ENCODE measurements around the gene LRRC74A.

Gene LRRC74A

GRCh38 chr14:76827696-76828296 is 1.6 kb downstream of the LRRC74A start:
- ATAC-seq, result no peak
- TF ChIP-seq CREB5 (CRISPR knock-in tag; IDR thresholded peaks at IDR 0.05; ENCODE audit: low read depth) (no peak), CSRNP3 (CRISPR knock-in tag; IDR thresholded peaks at IDR 0.05) (no peak), ZFP3 (CRISPR knock-in tag; IDR thresholded peaks at IDR 0.05) (no peak), TOX (CRISPR knock-in tag; IDR thresholded peaks at IDR 0.05; ENCODE audit: borderline replicate concordance) (no peak), PPARA (CRISPR knock-in tag; IDR thresholded peaks at IDR 0.05; ENCODE audit: borderline replicate concordance) (no peak), ISL1 (CRISPR knock-in tag; IDR thresholded peaks at IDR 0.05) (no peak), ZNF8 (CRISPR knock-in tag; IDR thresholded peaks at IDR 0.05) (no peak), ZNF70 (CRISPR knock-in tag; IDR thresholded peaks at IDR 0.05) (no peak), ARNTL (CRISPR knock-in tag; IDR thresholded peaks at IDR 0.05; ENCODE audit: borderline replicate concordance, low read depth) (no peak), PATZ1 (CRISPR knock-in tag; IDR thresholded peaks at IDR 0.05; ENCODE audit: borderline replicate concordance) (no peak), TCF4 (CRISPR knock-in tag; IDR thresholded peaks at IDR 0.05; ENCODE audit: borderline replicate concordance) (no peak), ZC3H10 (CRISPR knock-in tag; IDR thresholded peaks at IDR 0.05) (no peak), POU6F1 (CRISPR knock-in tag; IDR thresholded peaks at IDR 0.05; ENCODE audit: borderline replicate concordance, low read depth) (no peak), BACH2 (CRISPR knock-in tag; IDR thresholded peaks at IDR 0.05; ENCODE audit: borderline replicate concordance) (no peak), ZFP30 (CRISPR knock-in tag; IDR thresholded peaks at IDR 0.05) (no peak)

GRCh38 chr14:76828339-76829012 is 2.3 kb downstream of the LRRC74A start:
- TF ChIP-seq SNAI2 (CRISPR knock-in tag; IDR thresholded peaks at IDR 0.05) (no peak), ZNF8 (CRISPR knock-in tag; IDR thresholded peaks at IDR 0.05) (no peak), GLIS3 (CRISPR knock-in tag; IDR thresholded peaks at IDR 0.05) (no peak)
- ATAC-seq, result no peak

GRCh38 chr14:76829013-76829365 is 2.8 kb downstream of the LRRC74A start:
- no peak for ATAC-seq
- TF ChIP-seq ZC3H10 (CRISPR knock-in tag; IDR thresholded peaks at IDR 0.05) (no peak), GLIS3 (CRISPR knock-in tag; IDR thresholded peaks at IDR 0.05) (no peak), ISL1 (CRISPR knock-in tag; IDR thresholded peaks at IDR 0.05) (no peak), CSRNP3 (CRISPR knock-in tag; IDR thresholded peaks at IDR 0.05) (no peak), PPARA (CRISPR knock-in tag; IDR thresholded peaks at IDR 0.05; ENCODE audit: borderline replicate concordance) (no peak), POU6F1 (CRISPR knock-in tag; IDR thresholded peaks at IDR 0.05; ENCODE audit: borderline replicate concordance, low read depth) (no peak), TSHZ2 (CRISPR knock-in tag; IDR thresholded peaks at IDR 0.05) (no peak), BACH2 (CRISPR knock-in tag; IDR thresholded peaks at IDR 0.05; ENCODE audit: borderline replicate concordance) (no peak), CREB5 (CRISPR knock-in tag; IDR thresholded peaks at IDR 0.05; ENCODE audit: low read depth) (no peak), ESRRG (CRISPR knock-in tag; IDR thresholded peaks at IDR 0.05) (no peak), ZFP30 (CRISPR knock-in tag; IDR thresholded peaks at IDR 0.05) (no peak), ZFP3 (CRISPR knock-in tag; IDR thresholded peaks at IDR 0.05) (no peak), CSDC2 (CRISPR knock-in tag; IDR thresholded peaks at IDR 0.05) (no peak), TCF4 (CRISPR knock-in tag; IDR thresholded peaks at IDR 0.05; ENCODE audit: borderline replicate concordance) (no peak), TOX (CRISPR knock-in tag; IDR thresholded peaks at IDR 0.05; ENCODE audit: borderline replicate concordance) (no peak), OSR1 (CRISPR knock-in tag; IDR thresholded peaks at IDR 0.05) (no peak), ZNF565 (CRISPR knock-in tag; conservative IDR thresholded peaks at IDR 0.05; ENCODE audit: low read depth) (no peak)

Data from SK-N-SH treated with all-trans-retinoic acid at 6 μM for 48 hours (cell line).